NT2/D1 (cell line): Measurements from ENCODE around the gene SMTNL1.

ENCODE experiments used
- SUZ12 ChIP-seq: IDR thresholded peaks from 2 replicates; pipeline ENCODE4 v1.6.1; 2011; ENCODE audit not compliant: insufficient read length, insufficient read depth; ENCODE audit errors: extremely low read depth
- YY1 ChIP-seq: IDR thresholded peaks from 2 replicates; pipeline ENCODE4 v1.6.1; 2011; ENCODE audit not compliant: insufficient read length, insufficient read depth
- ZNF274 ChIP-seq: IDR thresholded peaks from 2 replicates; pipeline ENCODE4 v1.6.1; 2011; ENCODE audit warnings: mild to moderate bottlenecking, low read depth, low read length

GRCh38 chr11:57496109-57496820 is 41.1 kb upstream of the SMTNL1 start:
- TF ChIP-seq YY1 (no peak), ZNF274 (no peak), SUZ12 (no peak)
